ENCODE data around the gene DACH1. TPM values are rescaled to one million over a fixed set of nuclear protein-coding genes. Genes with fewer than 3 reads are reported as not detected.

Gene DACH1
- total and polyA plus RNA-seq, 2 of the 8 experiments (the other 6 are each of a cell fraction or from before 2014, with no cell fraction given): 0.12 to 0.67 TPM

GRCh38 chr13:71770710-71771109 lies 96.3 kb downstream of the DACH1 start:
- no peak overlapping the region for H3K4me3 ChIP-seq (ENCODE audit: extremely low read depth in 1 of 4, insufficient read depth in 2 of 4, low read depth in 3 of 4, low read length in 4 of 4)
- H4K8ac ChIP-seq (ENCODE audit: extremely low read depth, insufficient read depth, low read length): no peak overlapping the region
- H3K4ac ChIP-seq (replicated peaks; ENCODE audit: insufficient read length, low read depth, low read length): no peak overlapping the region
- H4K91ac ChIP-seq (replicated peaks; ENCODE audit: insufficient read length, low read length): no peak overlapping the region
- H4K20me1 ChIP-seq (replicated peaks in 1 of 2; ENCODE audit: control insufficient read depth in 1 of 2, insufficient read depth in 2 of 2, low read length in 2 of 2): no peaks in the 10 kb centered on the region
- H3K4me1 ChIP-seq (replicated peaks in 1 of 4; ENCODE audit: control insufficient read depth in 3 of 4, insufficient read depth in 4 of 4, low read length in 3 of 4): no peaks in the 10 kb centered on the region
- H3K27ac ChIP-seq (ENCODE audit: low read depth, low read length): no peak overlapping the region
- H3K79me2 ChIP-seq (ENCODE audit: control insufficient read depth in 1 of 2, insufficient read depth in 2 of 2, low read length in 2 of 2): no peaks in the 10 kb centered on the region
- ChIA-PET POLR2A (ENCODE audit: partially characterized antibody) (no interaction called here), CTCF (ENCODE audit: partially characterized antibody) (no interaction called here)
- H3K27me3 ChIP-seq (replicated peaks in 1 of 4; ENCODE audit: control insufficient read depth in 3 of 4, extremely low read depth in 1 of 4, insufficient read depth in 3 of 4, low read length in 3 of 4): no peaks in the 10 kb centered on the region
- no peak for TF ChIP-seq TBP (IDR thresholded peaks at IDR 0.05; ENCODE audit: low read depth, low read length)
- no peak for TF ChIP-seq RNF2 (IDR thresholded peaks at IDR 0.05; ENCODE audit: borderline replicate concordance, low read depth, low read length, missing control alignments, poor library complexity, severe bottlenecking)
- no peak for TF ChIP-seq NRF1 (IDR thresholded peaks at IDR 0.05; ENCODE audit: low read depth, low read length)
- TF ChIP-seq SIX5 (IDR thresholded peaks at IDR 0.05; ENCODE audit: low read depth, low read length): no peak
- TF ChIP-seq KDM1A (IDR thresholded peaks at IDR 0.05; ENCODE audit: borderline replicate concordance, low read length): no peak
- H2AK5ac ChIP-seq (ENCODE audit: low read depth, low read length): no peak overlapping the region
- H3K23ac ChIP-seq (ENCODE audit: insufficient read length): no peak overlapping the region
- no peak overlapping the region for H3K4me2 ChIP-seq (ENCODE audit: insufficient read depth in 1 of 2, low read depth in 2 of 2, low read length in 2 of 2)
- no peak overlapping the region for H2AFZ ChIP-seq (ENCODE audit: low read length)
- no peaks in the 10 kb centered on the region for H3K36me3 ChIP-seq (ENCODE audit: control insufficient read depth in 2 of 4, insufficient read depth in 4 of 4, low read length in 3 of 4)
- no peaks in the 10 kb centered on the region for H3K79me1 ChIP-seq (ENCODE audit: low read depth, low read length)
- H3K14ac ChIP-seq (ENCODE audit: insufficient read length): no peak overlapping the region
- H2BK15ac ChIP-seq (ENCODE audit: low read length): no peak overlapping the region
- DNase-seq (ENCODE audit: low read depth in 1 of 2, low spot score in 2 of 2) (no peak), FAIRE-seq (no peak)
- no peak overlapping the region for H4K5ac ChIP-seq (ENCODE audit: insufficient read length, low read depth, low read length)
- H3K23me2 ChIP-seq (ENCODE audit: low read depth, low read length): no peaks in the 10 kb centered on the region
- no peak overlapping the region for H3K56ac ChIP-seq (replicated peaks; ENCODE audit: insufficient read length, low read depth, low read length)
- H3K9me3 ChIP-seq (ENCODE audit: insufficient read depth in 2 of 2, low read depth in 1 of 2, low read length in 1 of 2): no peaks in the 10 kb centered on the region
- H3K18ac ChIP-seq (ENCODE audit: extremely low read depth, low read length): no peak overlapping the region
- no peak overlapping the region for H2BK12ac ChIP-seq (ENCODE audit: low read depth, low read length)
- no peak overlapping the region for H3K9ac ChIP-seq (replicated peaks in 1 of 4; ENCODE audit: extremely low read depth in 1 of 4, low read depth in 3 of 4, low read length in 3 of 4)
- H2BK5ac ChIP-seq (ENCODE audit: low read depth, low read length): no peak overlapping the region
- H2BK20ac ChIP-seq (ENCODE audit: low read length): no peak overlapping the region
- H2BK120ac ChIP-seq (replicated peaks; ENCODE audit: low read depth, low read length): no peak overlapping the region

All from H1 (cell line).